MM.1S (cell line): ENCODE measurements around the gene PADI4.

ENCODE experiments used
- CTCF ChIP-seq: fragments of 300-600 bp; sonication (generic); IDR thresholded peaks from 2 replicates; pipeline ENCODE4 v1.5.1; 2016; ENCODE audit warnings: antibody characterized with exemption, low read length, mixed read lengths
- EZH2 ChIP-seq: fragments of 300-600 bp; sonication (generic); optimal IDR thresholded peaks from 2 replicates; pipeline ENCODE3; 2017; ENCODE audit warnings: low read depth, mild to moderate bottlenecking, antibody characterized with exemption, low read length, mixed read lengths
- EZH2phosphoT487 ChIP-seq: fragments of 300-600 bp; sonication (generic); IDR thresholded peaks from 2 replicates; pipeline ENCODE4 v1.6.1; 2018; ENCODE audit warnings: antibody characterized with exemption, low read length

- TF ChIP-seq CTCF (no peak), EZH2 (no peak), EZH2phosphoT487 (no peak)
These were observed 596 bp downstream of the PADI4 start for GRCh38 chr1:17308593-17308992.
